Lower lobe of right lung (tissue), 2 donors: Measurements from ENCODE around the gene MMP13. TPM values are rescaled to one million over a fixed set of nuclear protein-coding genes. Genes with fewer than 3 reads are reported as not detected.
A peak's percentile ranks its signal among the peaks of the same experiment; 100 is the strongest.
"Not testable (repeated sequence)": the region's sequence is repeated elsewhere in the genome, so short reads cannot be mapped to it uniquely, and the experiment has no call there.

Source experiments
- ATAC-seq, 2 donors: fragments of 200-7000 bp; cut with Tn5 transposase; one replicate each; pipeline ENCODE4 v1.9.1; 2020 to 2022; ENCODE audit warnings: mild to moderate bottlenecking in 2 of 2, moderate library complexity in 2 of 2
- DNase-seq: peaks from one replicate; pipeline ENCODE4 v3.0.0-alpha.2; 2020
- H3K27ac ChIP-seq: fragments of 200-600 bp; one replicate; pipeline ENCODE4 v1.8.0; 2022
- H3K27me3 ChIP-seq: fragments of 200-600 bp; one replicate; pipeline ENCODE4 v1.8.0; 2022; ENCODE audit warnings: low read depth
- H3K36me3 ChIP-seq: fragments of 200-600 bp; one replicate; pipeline ENCODE4 v1.8.0; 2022; ENCODE audit warnings: mild to moderate bottlenecking
- H3K4me1 ChIP-seq: fragments of 200-600 bp; one replicate; pipeline ENCODE4 v1.8.0; 2022
- H3K4me3 ChIP-seq: fragments of 200-600 bp; one replicate; pipeline ENCODE4 v1.8.0; 2022; ENCODE audit warnings: mild to moderate bottlenecking
- H3K9me3 ChIP-seq: fragments of 200-600 bp; one replicate; pipeline ENCODE4 v1.8.0; 2022
- CTCF ChIP-seq: fragments of 200-600 bp; IDR thresholded peaks from one replicate; pipeline ENCODE4 v1.8.0; 2022; ENCODE audit warnings: antibody characterized with exemption, mild to moderate bottlenecking
- intact Hi-C: fragments of 100-400 bp; cut with DNase I; formaldehyde crosslinking; loops from one replicate; pipeline ENCODE4 v1.11.0; 2022
- total RNA-seq: library from RNA; stranded (reverse); fragmentation: NEBNext Ultra II Directional; extraction: Animal tissue kit (Norgen Biotek cat#: 25700); gene quantifications from one replicate; pipeline ENCODE4 v1.2.1, GENCODE V29; 2021
- donor health status: DM: no; HTN: yes; CAD: no; lungs with severe emphysema.

The MMP13 gene
- total RNA-seq, 1 donor from 2014 or later: not detected

DNA sequence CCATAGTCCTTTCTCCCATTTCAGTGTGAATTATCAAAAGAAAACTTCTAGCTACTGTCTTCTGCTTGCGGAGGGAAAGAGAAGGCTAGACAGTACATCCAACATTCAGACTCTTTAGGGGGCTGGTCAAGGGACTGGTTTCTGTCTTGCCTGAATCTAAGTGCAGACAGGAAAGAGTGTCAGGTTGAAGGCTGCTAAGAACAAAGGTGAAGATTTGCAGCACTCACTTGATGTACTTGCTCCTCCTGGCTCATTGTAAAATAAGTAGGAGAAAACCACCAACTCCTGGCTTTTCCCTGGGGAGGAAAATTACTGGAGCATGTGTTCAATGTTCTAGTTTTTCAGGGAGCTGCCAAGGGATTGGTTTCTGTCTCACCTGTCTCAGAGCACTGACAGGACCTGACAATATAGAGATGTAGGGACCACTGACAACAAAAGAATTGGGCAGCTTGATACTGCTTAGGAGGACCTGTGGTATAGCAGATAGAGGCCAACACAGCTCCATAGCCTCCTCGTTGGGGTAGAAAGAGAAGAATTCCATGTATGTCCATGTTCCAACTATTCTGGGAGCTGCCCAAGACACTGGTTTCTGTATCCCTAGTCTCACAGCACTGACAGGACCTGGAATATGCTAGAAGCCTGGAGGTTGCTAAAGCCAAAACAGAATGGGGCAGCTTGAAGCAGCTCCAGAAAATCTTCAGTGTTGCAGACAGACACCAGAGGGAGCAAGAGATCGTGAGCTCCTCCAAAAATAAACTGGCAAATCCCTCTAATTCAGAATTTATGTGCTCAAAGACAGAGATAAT lies 41.1 kb downstream of the MMP13 start:
- peak; percentile 46 to 54 for ATAC-seq
- Histone ChIP-seq H3K27me3 (no peaks in the 10 kb centered on the region), H3K9me3 (no peaks in the 10 kb centered on the region), H3K27ac (no peak overlapping the region), H3K4me1 (no peaks in the 10 kb centered on the region), H3K4me3 (no peak overlapping the region), H3K36me3 (no peaks in the 10 kb centered on the region)
- TF ChIP-seq CTCF: peak; percentile 61
- intact Hi-C loops: no loop called here
- no peak for DNase-seq

GRCh38 chr11:102912482-102912830 lies 43.1 kb downstream of the MMP13 start:
- Histone ChIP-seq H3K27me3 (no peaks in the 10 kb centered on the region), H3K27ac (no peak overlapping the region), H3K9me3 (no peaks in the 10 kb centered on the region), H3K4me1 (no peaks in the 10 kb centered on the region), H3K4me3 (no peak overlapping the region), H3K36me3 (no peaks in the 10 kb centered on the region)
- no peak for DNase-seq
- intact Hi-C loops: no loop called here
- no peak for TF ChIP-seq CTCF
- no peak for ATAC-seq

DNA sequence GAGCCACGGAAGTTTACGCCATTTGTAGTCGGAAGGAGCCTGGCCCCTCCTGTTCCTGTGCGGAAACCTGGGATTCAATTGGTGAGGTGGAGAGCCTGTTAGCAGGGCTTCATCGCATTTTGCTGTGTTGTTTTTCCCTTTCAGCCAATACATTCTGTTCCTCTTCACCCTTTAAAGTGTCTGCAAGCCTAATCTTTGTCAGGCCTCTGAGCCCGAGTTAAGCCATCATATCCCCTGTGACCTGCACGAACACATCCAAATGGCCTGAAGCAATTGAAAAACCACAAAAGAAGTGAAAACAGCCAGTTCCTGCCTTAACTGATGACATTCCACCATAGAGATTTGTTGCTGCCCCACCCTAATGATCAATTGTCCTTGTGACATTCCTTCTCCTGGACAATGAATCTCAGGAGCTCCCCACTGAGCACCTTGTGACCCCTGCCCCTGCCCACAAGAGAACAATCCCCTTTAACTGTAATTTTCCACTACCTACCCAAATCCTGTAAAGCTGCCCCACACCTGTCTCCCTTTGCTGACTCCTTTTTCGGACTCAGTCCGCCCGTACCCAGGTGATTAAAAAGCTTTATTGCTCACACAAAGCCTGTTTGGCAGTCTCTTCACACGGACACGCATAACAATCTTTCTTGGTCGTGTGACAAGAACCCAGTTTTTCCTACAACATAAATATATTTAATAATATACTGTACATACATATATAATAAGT lies 43.6 kb downstream of the MMP13 start:
- no peak overlapping the region for H3K27ac ChIP-seq
- ATAC-seq (no peak), DNase-seq (no peak)
- no peaks in the 10 kb centered on the region for H3K27me3 ChIP-seq
- TF ChIP-seq CTCF: no peak
- no peak overlapping the region for H3K4me3 ChIP-seq
- intact Hi-C loops: no loop called here
- no peaks in the 10 kb centered on the region for H3K9me3 ChIP-seq
- H3K4me1 ChIP-seq: no peaks in the 10 kb centered on the region
- no peaks in the 10 kb centered on the region for H3K36me3 ChIP-seq

DNA sequence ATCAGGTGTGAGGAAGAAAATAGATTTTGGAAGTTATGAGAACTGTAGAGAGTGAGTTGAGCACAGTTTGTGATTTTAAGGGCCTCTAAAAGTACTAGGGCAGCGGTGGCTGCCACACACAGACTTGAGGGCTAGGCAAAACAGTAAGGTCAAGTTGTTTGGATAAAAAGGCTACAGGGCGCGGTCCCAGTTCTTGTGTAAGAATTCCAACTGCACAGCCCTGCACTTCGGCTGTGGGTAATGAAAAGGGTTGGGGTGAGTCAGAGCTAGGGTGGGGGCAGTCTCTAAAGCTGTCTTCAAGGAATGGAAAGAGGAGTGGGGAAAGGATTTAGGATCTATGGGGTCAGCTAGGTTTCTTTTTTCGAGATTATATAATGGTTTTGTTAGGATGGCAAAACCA lies 49.7 kb downstream of the MMP13 start:
- ATAC-seq, H3K36me3 ChIP-seq, intact Hi-C loops, H3K27ac ChIP-seq, H3K4me3 ChIP-seq, H3K4me1 ChIP-seq, H3K9me3 ChIP-seq, DNase-seq, H3K27me3 ChIP-seq: not testable (repeated sequence)

GRCh38 chr11:102903895-102904294 lies 51.6 kb downstream of the MMP13 start:
- H3K4me1 ChIP-seq, H3K9me3 ChIP-seq, H3K27ac ChIP-seq, H3K36me3 ChIP-seq, H3K27me3 ChIP-seq, DNase-seq, ATAC-seq, intact Hi-C loops, H3K4me3 ChIP-seq: not testable (repeated sequence)

DNA sequence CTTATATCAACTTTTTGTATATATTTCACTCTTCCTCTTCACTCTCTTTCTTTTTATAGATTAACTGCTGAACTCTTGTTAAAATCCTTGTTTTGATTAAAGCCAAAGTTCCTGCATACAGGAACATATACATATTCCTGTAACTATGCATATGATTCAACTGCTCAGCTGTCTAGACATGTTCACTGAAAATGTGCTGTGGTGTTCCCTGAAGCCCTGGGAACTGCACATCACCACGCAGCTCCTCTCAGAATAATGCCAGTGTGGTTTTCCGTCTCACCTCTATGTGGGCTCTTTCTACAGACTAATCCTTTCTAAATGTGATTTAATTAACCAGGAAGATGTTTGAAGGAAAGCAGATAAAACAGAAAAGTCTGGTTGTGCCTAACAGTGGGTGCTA lies 55.2 kb downstream of the MMP13 start:
- no peak overlapping the region for H3K27ac ChIP-seq
- ATAC-seq (no peak), DNase-seq (no peak)
- intact Hi-C loops: no loop called here
- H3K27me3 ChIP-seq: no peaks in the 10 kb centered on the region
- H3K4me1 ChIP-seq: no peaks in the 10 kb centered on the region
- H3K4me3 ChIP-seq: no peak overlapping the region
- no peaks in the 10 kb centered on the region for H3K36me3 ChIP-seq
- TF ChIP-seq CTCF: no peak
- no peaks in the 10 kb centered on the region for H3K9me3 ChIP-seq

Other genes starting within 250 kb of the MMP13 start
- gene MMP27, start 250.0 kb downstream of the MMP13 start, total RNA-seq: not detected
- gene MMP8, start 230.8 kb downstream of the MMP13 start, total RNA-seq: 0.44 TPM
- gene MMP10, start 175.1 kb downstream of the MMP13 start, total RNA-seq: not detected
- 0.97 TPM for gene MMP1, start 157.6 kb downstream of the MMP13 start, total RNA-seq
- gene MMP3, start 112.1 kb downstream of the MMP13 start, total RNA-seq: not detected
- 0.27 TPM for gene MMP12, start 80.8 kb downstream of the MMP13 start, total RNA-seq
- gene DCUN1D5, start 136.4 kb upstream of the MMP13 start, total RNA-seq: 18.1 TPM
- gene DYNC2H1, start 153.7 kb upstream of the MMP13 start, total RNA-seq: 22.1 TPM